Measurements from ENCODE around the gene FRMPD4.
"Not testable (repeated sequence)": the region's sequence is repeated elsewhere in the genome, so short reads cannot be mapped to it uniquely, and the experiment has no call there.

The FRMPD4 gene

GRCh38 chrX:12138361-12139313, at the start of gene FRMPD4:
Gene FRMPD4, plus strand, starts transcription at chrX:12138473. Its CDS starts 499 bp downstream, at chrX:12138972.
- DNase-seq = no peak

- no peak for DNase-seq
Measured at GRCh38 chrX:12089740-12090139, 48.5 kb upstream of the FRMPD4 start.

GRCh38 chrX:12113321-12113720, 25.0 kb upstream of the FRMPD4 start:
- DNase-seq = no peak

- DNase-seq = no peak
Measured at GRCh38 chrX:12115377-12115776, 22.9 kb upstream of the FRMPD4 start.

- no peak for DNase-seq
Measured at GRCh38 chrX:12118134-12118533, 20.1 kb upstream of the FRMPD4 start.

- DNase-seq = no peak
Measured at GRCh38 chrX:12128017-12128416, 10.3 kb upstream of the FRMPD4 start.

- DNase-seq = no peak
Measured at GRCh38 chrX:12137951-12138360, 317 bp upstream of the FRMPD4 start.

- DNase-seq = no peak
Measured at GRCh38 chrX:12139934-12140611, 1.8 kb downstream of the FRMPD4 start.

GRCh38 chrX:12141511-12141910, 3.2 kb downstream of the FRMPD4 start:
- DNase-seq = no peak

GRCh38 chrX:12142661-12143060, 4.4 kb downstream of the FRMPD4 start:
- no peak for DNase-seq

- no peak for DNase-seq
Measured at GRCh38 chrX:12145402-12145801, 7.1 kb downstream of the FRMPD4 start.

GRCh38 chrX:12149670-12150407, 11.6 kb downstream of the FRMPD4 start:
- no peak for DNase-seq

- DNase-seq = no peak
Measured at GRCh38 chrX:12153317-12153716, 15.0 kb downstream of the FRMPD4 start.

- DNase-seq = no peak
Measured at GRCh38 chrX:12153741-12154140, 15.5 kb downstream of the FRMPD4 start.

- DNase-seq = no peak
Measured at GRCh38 chrX:12159799-12160198, 21.5 kb downstream of the FRMPD4 start.

- no peak for DNase-seq
Measured at GRCh38 chrX:12162420-12162819, 24.1 kb downstream of the FRMPD4 start.

- not testable (repeated sequence) for DNase-seq
Measured at GRCh38 chrX:12164180-12164579, 25.9 kb downstream of the FRMPD4 start.

GRCh38 chrX:12170755-12171154, 32.5 kb downstream of the FRMPD4 start:
- DNase-seq = no peak

- no peak for DNase-seq
Measured at GRCh38 chrX:12174358-12174757, 36.1 kb downstream of the FRMPD4 start.

- DNase-seq = no peak
Measured at GRCh38 chrX:12197030-12197429, 58.8 kb downstream of the FRMPD4 start.

GRCh38 chrX:12206413-12206812, 68.1 kb downstream of the FRMPD4 start:
- no peak for DNase-seq

GRCh38 chrX:12210196-12210815, 72.0 kb downstream of the FRMPD4 start:
- no peak for DNase-seq

GRCh38 chrX:12210971-12211370, 72.7 kb downstream of the FRMPD4 start:
- no peak for DNase-seq
